Non-pigmented ciliary epithelial cell (primary cell): ENCODE results near the gene EXOC6.

ENCODE experiments used
- DNase-seq: peaks from one replicate; pipeline ENCODE4 v3.0.0-alpha.2; 2010; ENCODE audit warnings: low read depth

Gene EXOC6, protein sequence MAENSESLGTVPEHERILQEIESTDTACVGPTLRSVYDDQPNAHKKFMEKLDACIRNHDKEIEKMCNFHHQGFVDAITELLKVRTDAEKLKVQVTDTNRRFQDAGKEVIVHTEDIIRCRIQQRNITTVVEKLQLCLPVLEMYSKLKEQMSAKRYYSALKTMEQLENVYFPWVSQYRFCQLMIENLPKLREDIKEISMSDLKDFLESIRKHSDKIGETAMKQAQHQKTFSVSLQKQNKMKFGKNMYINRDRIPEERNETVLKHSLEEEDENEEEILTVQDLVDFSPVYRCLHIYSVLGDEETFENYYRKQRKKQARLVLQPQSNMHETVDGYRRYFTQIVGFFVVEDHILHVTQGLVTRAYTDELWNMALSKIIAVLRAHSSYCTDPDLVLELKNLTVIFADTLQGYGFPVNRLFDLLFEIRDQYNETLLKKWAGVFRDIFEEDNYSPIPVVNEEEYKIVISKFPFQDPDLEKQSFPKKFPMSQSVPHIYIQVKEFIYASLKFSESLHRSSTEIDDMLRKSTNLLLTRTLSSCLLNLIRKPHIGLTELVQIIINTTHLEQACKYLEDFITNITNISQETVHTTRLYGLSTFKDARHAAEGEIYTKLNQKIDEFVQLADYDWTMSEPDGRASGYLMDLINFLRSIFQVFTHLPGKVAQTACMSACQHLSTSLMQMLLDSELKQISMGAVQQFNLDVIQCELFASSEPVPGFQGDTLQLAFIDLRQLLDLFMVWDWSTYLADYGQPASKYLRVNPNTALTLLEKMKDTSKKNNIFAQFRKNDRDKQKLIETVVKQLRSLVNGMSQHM

GRCh38 chr10:92848441-92849233 is at the start of gene EXOC6:
Gene EXOC6, plus strand, starts transcription at chr10:92848520. Its CDS starts 14 bp downstream, at chr10:92848534.
- no peak for DNase-seq

DNA sequence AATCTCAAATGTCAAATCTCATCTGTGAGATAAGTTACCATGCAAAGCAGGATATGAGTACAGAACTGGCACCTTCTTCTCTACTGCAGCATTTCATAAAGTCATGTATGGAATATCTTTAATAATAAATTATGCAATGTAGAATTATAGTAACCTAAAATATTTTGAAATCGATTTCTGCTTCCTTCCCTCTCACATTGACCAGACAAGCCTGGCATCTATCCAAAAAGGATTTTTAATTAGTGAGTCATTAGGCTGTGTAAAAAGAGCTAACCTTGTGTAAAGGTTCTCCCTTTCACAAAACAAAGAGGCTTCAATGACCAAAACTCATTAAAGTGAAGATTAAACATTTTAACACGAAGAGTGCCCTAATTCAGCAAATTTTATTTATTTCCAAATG is 48.8 kb upstream of the EXOC6 start:
- no peak for DNase-seq

- DNase-seq = no peak
These were observed 48.1 kb upstream of the EXOC6 start for GRCh38 chr10:92800134-92800733.

GRCh38 chr10:92801978-92802872 is 46.1 kb upstream of the EXOC6 start:
- no peak for DNase-seq

DNA sequence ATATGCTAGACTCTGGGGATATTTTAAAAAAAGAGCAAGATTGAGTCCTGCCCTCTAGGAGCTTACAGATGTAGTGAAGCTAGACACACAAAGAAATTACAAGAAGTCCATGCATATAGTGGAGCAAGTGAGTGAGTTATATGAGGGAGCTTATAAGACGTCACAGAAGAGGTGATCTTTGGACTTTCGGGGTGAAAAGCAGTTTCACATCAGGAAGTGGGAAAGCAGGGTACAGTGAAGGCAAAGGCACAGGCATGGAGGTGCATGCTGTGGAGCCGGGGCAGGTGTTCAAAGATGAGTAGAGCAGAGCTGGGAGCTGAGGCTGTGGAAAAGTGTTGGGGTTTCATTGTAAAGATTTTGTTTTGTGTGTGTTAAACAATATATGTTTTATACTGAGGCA is 38.5 kb upstream of the EXOC6 start:
- DNase-seq = no peak

GRCh38 chr10:92810934-92811532 is 37.3 kb upstream of the EXOC6 start:
- DNase-seq = no peak

GRCh38 chr10:92811986-92812385 is 36.3 kb upstream of the EXOC6 start:
- DNase-seq = no peak

GRCh38 chr10:92813979-92814378 is 34.3 kb upstream of the EXOC6 start:
- no peak for DNase-seq

DNA sequence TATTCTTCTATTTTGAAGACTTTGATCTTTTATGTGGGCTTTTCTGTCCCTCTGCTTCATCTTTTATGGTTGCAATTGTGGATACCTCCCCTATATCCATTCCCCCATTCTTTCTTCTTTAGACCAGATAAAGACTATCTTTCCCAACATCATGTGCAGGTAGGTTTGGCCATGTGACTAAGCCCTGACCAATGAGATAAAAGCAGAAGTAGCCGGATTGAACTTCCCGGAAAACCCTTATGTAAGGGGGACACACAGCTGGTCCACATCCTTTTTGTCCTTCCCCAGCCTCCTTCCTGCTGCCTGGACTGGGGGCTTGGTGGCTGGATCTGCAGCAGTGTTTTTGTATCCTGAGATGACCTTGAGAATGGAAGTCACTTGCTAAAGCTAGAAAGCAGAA is 33.5 kb upstream of the EXOC6 start:
- no peak for DNase-seq

- no peak for DNase-seq
These were observed 32.2 kb upstream of the EXOC6 start for GRCh38 chr10:92816091-92816531.

DNA sequence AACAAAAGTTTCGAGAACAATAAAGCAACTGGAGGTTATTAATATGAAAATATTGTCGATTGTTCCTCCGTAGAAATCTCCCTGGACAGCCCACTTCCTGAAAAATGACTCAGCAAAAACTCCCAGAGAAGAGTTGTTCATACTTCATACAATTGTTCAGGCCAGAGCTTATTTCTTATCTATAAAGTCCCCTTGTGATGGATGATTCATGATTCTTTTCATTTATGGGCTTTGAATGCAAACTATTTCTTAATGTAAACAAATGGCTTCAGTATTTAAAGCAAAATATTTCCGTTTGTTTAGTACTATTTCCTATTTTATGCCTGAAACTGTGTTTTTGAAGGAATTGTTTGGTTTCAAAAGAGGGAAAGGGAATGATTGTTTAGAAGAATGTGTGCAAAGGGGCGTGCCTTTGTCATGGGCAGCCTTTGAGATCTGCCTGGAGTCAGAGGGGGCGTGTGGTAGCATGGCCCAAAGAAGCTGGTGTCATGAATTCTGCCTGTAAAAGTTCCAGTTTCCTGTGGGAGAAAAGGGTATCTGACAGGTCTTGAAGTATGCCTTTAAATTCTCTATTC is 26.2 kb upstream of the EXOC6 start:
- DNase-seq = peak; percentile 77

DNA sequence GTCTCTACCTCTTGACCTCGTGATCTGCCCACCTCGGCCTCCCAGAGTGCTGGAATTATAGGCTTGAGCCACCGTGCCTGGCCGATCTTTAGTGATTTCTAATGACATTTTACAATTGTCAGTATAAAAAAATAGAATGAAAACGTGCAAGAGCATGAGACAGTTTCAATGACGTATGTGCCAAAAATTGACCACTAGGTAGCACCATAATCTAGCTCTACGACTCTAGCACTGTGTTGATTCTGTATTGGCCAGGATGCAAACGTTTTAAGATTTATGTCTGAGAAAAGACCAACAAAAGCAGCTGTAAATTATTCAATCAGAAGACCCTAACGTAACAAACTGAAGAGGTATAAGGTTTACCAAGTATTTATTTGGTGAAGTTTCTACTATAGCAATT is 25.4 kb upstream of the EXOC6 start:
- DNase-seq = no peak

GRCh38 chr10:92826061-92826460 is 22.3 kb upstream of the EXOC6 start:
- no peak for DNase-seq

DNA sequence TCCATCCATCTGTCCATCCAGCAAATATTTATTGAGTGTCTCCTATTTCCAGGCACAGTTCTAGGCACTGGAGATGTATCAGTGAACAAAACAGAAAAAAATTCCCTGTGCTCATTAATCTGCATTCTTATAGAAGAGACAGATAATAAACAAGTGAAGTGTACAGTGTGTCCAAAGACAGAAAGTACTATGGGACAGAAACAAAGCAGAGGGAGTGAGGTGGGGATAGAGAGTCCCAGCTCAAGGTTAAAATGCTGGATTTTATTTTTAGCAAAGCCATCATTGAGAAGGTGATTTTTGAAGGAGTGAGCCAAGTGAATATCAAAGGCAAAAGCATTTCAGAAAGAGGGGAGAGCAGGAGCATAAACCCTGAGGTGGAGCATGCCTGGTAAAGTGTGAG is 21.8 kb upstream of the EXOC6 start:
- DNase-seq = no peak

GRCh38 chr10:92829042-92829785 is 19.1 kb upstream of the EXOC6 start:
- no peak for DNase-seq

- no peak for DNase-seq
These were observed 18.4 kb upstream of the EXOC6 start for GRCh38 chr10:92829786-92830377.

DNA sequence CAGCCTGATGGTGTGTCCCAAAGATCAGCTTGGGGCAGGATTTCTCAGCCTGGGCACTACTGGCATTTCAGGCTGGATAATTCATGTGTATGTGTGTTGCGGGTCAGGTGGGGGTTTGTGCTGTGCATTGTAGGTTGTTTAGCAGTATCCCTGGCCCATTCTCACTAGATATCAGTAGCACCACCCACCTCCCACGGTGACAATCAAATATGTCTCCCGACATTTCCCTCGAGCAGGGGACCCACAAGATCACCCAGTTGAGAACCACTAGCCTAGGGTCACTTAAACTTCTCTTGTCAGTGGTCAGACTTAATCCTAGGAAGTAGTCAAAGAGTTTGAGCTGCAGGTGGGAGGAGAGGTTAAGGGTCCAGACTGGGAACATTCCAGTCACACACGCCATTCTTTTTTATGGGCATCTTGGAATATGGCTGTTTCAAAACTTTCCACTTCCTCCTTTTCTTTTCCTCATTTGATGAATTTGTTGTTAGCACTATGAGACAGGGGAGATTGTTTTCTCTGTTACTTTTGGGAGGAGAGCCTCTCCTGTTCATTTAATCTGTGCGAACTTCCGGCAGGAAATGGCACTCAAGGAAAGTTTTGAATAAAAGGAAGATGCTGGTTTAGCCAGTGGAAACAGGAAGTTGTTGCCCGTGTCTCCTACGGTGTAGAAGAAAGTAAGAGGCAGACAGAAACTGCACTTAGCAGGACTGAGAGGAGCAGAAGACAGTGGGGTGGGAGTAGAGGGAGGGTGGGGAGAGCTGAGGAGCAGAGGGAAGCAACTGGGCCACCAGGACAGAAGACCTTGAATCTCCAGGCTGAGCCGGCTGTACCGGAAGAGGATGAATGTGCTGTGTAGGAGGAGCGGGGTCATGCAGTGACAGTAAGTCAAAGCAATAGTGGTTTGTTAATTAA is 17.6 kb upstream of the EXOC6 start:
- DNase-seq = no peak

DNA sequence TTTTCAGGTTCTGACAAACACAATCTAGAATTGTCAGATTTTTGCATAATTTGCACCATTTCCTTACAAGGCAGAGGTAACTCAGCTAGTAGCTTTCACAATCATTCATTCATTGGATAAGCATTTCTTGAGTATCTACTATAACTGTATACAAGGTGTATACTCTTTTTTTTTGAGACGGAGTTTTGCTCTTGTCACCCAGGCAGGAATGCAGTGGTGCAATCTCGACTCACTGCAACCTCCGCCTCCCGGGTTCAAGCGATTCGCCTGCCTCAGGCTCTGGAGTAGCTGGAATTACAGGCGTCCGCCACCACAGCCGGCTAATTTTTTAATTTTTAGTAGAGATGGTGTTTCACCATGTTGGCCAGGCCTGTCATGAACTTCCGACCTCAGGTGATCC is 16.2 kb upstream of the EXOC6 start:
- no peak for DNase-seq
